CD4-positive, alpha-beta T cell treated with Interleukin-4 for 1 hour (primary cell): ENCODE results near the gene ATG16L2.

Experiments used
- DNase-seq, 2 donors: peaks; one replicate each; pipeline ENCODE4 v3.0.0-alpha.2; 2020 to 2022

ATG16L2 gene

GRCh38 chr11:72826942-72827480 is 12.8 kb downstream of the ATG16L2 start:
- no peak for DNase-seq

GRCh38 chr11:72827656-72828055 is 13.4 kb downstream of the ATG16L2 start:
- peak in 1 of 2 donors; percentile 33 for DNase-seq

- no peak for DNase-seq
Measured at GRCh38 chr11:72828081-72828567, 13.9 kb downstream of the ATG16L2 start.

- no peak for DNase-seq
Measured at GRCh38 chr11:72828692-72829101, 14.5 kb downstream of the ATG16L2 start.

- no peak for DNase-seq
Measured at GRCh38 chr11:72829178-72829577, 15.0 kb downstream of the ATG16L2 start.

GRCh38 chr11:72829884-72830533 is 15.8 kb downstream of the ATG16L2 start:
- no peak for DNase-seq

GRCh38 chr11:72831521-72832300 is 17.5 kb downstream of the ATG16L2 start:
- peak; percentile 56 to 58 for DNase-seq

GRCh38 chr11:72832301-72833082 is 18.3 kb downstream of the ATG16L2 start:
- DNase-seq = no peak

GRCh38 chr11:72833083-72833733 is 19.0 kb downstream of the ATG16L2 start:
- DNase-seq = no peak

- DNase-seq = no peak
Measured at GRCh38 chr11:72833811-72834493, 19.7 kb downstream of the ATG16L2 start.

- DNase-seq = peak in 1 of 2 donors; percentile 52
Measured at GRCh38 chr11:72834905-72835304, 20.7 kb downstream of the ATG16L2 start.

GRCh38 chr11:72836111-72836510 is 21.9 kb downstream of the ATG16L2 start:
- no peak for DNase-seq

GRCh38 chr11:72838691-72839305 is 24.6 kb downstream of the ATG16L2 start:
- no peak for DNase-seq

GRCh38 chr11:72840780-72841179 is 26.6 kb downstream of the ATG16L2 start:
- no peak for DNase-seq

- no peak for DNase-seq
Measured at GRCh38 chr11:72841397-72841796, 27.2 kb downstream of the ATG16L2 start.

GRCh38 chr11:72842126-72842525 is 27.9 kb downstream of the ATG16L2 start:
- no peak for DNase-seq

GRCh38 chr11:72842653-72843330 is 28.6 kb downstream of the ATG16L2 start:
- DNase-seq = no peak

- no peak for DNase-seq
Measured at GRCh38 chr11:72844356-72844755, 30.1 kb downstream of the ATG16L2 start.

GRCh38 chr11:72848846-72849466 is 34.7 kb downstream of the ATG16L2 start:
- DNase-seq = peak; percentile 37 to 63

- DNase-seq = no peak
Measured at GRCh38 chr11:72850832-72851231, 36.6 kb downstream of the ATG16L2 start.
